Measurements from ENCODE around the gene HSD17B1. TPM values are rescaled to one million over a fixed set of nuclear protein-coding genes. Genes with fewer than 3 reads are reported as not detected.
A peak's percentile ranks its signal among the peaks of the same experiment; 100 is the strongest.

HSD17B1 gene
- total and polyA plus RNA-seq, 2 of the 13 experiments (the other 11 are each of a cell fraction or from before 2014, with no cell fraction given), result 0.54 to 0.93 TPM

DNA sequence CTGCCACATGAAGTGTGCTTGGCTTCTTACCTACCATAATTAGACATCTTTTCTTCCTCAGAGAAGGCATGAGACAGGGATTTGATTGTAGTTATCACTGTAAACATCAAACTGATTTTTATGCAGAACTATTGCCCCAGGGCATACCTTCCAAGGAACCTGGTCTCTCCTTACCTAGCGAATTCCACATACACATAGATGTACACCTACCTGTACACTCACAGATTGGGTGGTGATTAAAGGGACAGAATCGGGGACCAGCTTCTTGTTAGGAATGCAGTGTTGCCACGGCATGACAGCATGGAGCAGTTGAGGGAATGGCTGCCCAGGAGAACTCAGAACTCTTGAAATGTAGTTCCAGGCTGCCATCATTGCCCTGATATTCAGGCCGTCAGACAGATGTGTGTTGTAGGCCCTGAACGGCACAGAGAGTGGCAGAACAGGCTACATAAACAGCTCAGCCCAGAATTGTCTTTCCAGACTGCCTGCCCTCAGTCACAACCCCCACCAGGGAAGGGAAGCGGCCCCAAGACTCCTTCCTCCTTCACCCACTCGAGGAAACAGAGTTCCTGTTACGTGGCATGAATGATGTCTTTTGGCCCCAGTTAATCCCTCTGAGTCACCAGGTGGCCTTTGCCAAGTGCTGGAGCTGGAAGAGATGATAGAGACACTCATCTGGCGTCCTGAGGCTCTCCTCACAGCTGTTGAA is 34.5 kb upstream of the HSD17B1 start:
- ChIA-PET CTCF (ENCODE audit: low intra/inter-chr PET ratio, low total read pairs) (interaction anchor here (0.8 to 2.5 kb wide), 7 partner anchors 9 to 196 kb away, joined by 3 to 28 read pairs (median 8); partner anchors contain the start of gene PSMC3IP), POLR2A (interaction anchor here (0.7 to 4.3 kb wide), 8 partner anchors 9 to 95 kb away, joined by 3 to 52 read pairs (median 6); partner anchors contain the start of genes CAVIN1 and NAGLU)
- FAIRE-seq (no peak), DNase-seq (ENCODE audit: low spot score) (no peak), ATAC-seq (no peak)
- Histone ChIP-seq H3K9me3 (ENCODE audit: low read length) (no peaks in the 10 kb centered on the region), H4K20me1 (ENCODE audit: insufficient read depth, low read length) (no peaks in the 10 kb centered on the region), H2AFZ (ENCODE audit: low read length) (no peak overlapping the region), H3K27me3 (ENCODE audit: control insufficient read depth in 1 of 2, insufficient read depth in 2 of 2, low read length in 2 of 2) (no peaks in the 10 kb centered on the region), H3K36me3 (replicated peaks in 1 of 2; ENCODE audit: control insufficient read depth in 1 of 2, insufficient read depth in 2 of 2, low read length in 2 of 2) (peaks cover 18 to 23% of the 10 kb centered on the region in 2 experiments), H3K9ac (ENCODE audit: insufficient read depth, low read depth, low read length) (no peak overlapping the region), H3K4me1 (ENCODE audit: insufficient read depth, low read length) (peaks cover 56% of the 10 kb centered on the region), H3K27ac (ENCODE audit: extremely low read length, insufficient read depth, low read length) (peak overlapping the region; percentile 23), H3K4me3 (replicated peaks in 1 of 3; ENCODE audit: insufficient read depth in 1 of 3, low read depth in 2 of 3, low read length in 3 of 3) (no peak overlapping the region), H3K4me2 (ENCODE audit: low read depth, low read length) (no peak overlapping the region), H3K79me2 (ENCODE audit: insufficient read depth, low read length) (no peaks in the 10 kb centered on the region)
- in situ Hi-C loops (cut with HindIII; ENCODE audit: extremely low pct_ligation_motif_present, low pct_unique_long_range_greater_than_20kb) (loop anchor here (5.0 kb wide), 1 partner anchor 96 kb away; the partner anchor contains the start of gene CAVIN1), intact Hi-C loops (cut with micrococcal nuclease; ENCODE audit: unreplicated experiment) (no loop called here)
- WGBS (ENCODE audit: low lambda C conversion rate), result 90% methylated on average over 9 of the region's 9 CpGs
- TF ChIP-seq MED8 (CRISPR knock-in tag; IDR thresholded peaks at IDR 0.05; ENCODE audit: insufficient replicate concordance) (peak; percentile 37), RFXANK (CRISPR knock-in tag; IDR thresholded peaks at IDR 0.05) (no peak), ZNF530 (CRISPR knock-in tag; IDR thresholded peaks at IDR 0.05; ENCODE audit: low read depth) (no peak), ZNF816 (CRISPR knock-in tag; IDR thresholded peaks at IDR 0.05; ENCODE audit: borderline replicate concordance) (no peak), ATRX (CRISPR knock-in tag; IDR thresholded peaks at IDR 0.05; ENCODE audit: borderline replicate concordance) (no peak), KMT2B (CRISPR knock-in tag; IDR thresholded peaks at IDR 0.05) (0 out of 2 replicates have a peak, but pooled peaks have one; percentile 10), WIZ (CRISPR knock-in tag; IDR thresholded peaks at IDR 0.05) (no peak), ZFP41 (CRISPR knock-in tag; IDR thresholded peaks at IDR 0.05; ENCODE audit: borderline replicate concordance) (peak; percentile 36; the same call in 1 of the 2 replicates), ZNF891 (CRISPR knock-in tag; IDR thresholded peaks at IDR 0.05) (no peak), NFE2L2 (IDR thresholded peaks at IDR 0.05; ENCODE audit: low read length) (no peak), ZNF33B (CRISPR knock-in tag; IDR thresholded peaks at IDR 0.05) (no peak), ZNF382 (CRISPR knock-in tag; IDR thresholded peaks at IDR 0.05; ENCODE audit: borderline replicate concordance) (no peak), JUNB (CRISPR knock-in tag; IDR thresholded peaks at IDR 0.05; ENCODE audit: borderline replicate concordance) (no peak), ZNF501 (CRISPR knock-in tag; IDR thresholded peaks at IDR 0.05) (peak; percentile 2; the same call in 1 of the 2 replicates), ZNF235 (CRISPR knock-in tag; IDR thresholded peaks at IDR 0.05; ENCODE audit: borderline replicate concordance) (0 out of 2 replicates have a peak, but pooled peaks have one; percentile 53), FOSL2 (CRISPR knock-in tag; IDR thresholded peaks at IDR 0.05) (0 out of 2 replicates have a peak, but pooled peaks have one; percentile 6), RARG (CRISPR knock-in tag; IDR thresholded peaks at IDR 0.05; ENCODE audit: low read depth) (no peak)
- TF ChIP-seq, protein P1, sequence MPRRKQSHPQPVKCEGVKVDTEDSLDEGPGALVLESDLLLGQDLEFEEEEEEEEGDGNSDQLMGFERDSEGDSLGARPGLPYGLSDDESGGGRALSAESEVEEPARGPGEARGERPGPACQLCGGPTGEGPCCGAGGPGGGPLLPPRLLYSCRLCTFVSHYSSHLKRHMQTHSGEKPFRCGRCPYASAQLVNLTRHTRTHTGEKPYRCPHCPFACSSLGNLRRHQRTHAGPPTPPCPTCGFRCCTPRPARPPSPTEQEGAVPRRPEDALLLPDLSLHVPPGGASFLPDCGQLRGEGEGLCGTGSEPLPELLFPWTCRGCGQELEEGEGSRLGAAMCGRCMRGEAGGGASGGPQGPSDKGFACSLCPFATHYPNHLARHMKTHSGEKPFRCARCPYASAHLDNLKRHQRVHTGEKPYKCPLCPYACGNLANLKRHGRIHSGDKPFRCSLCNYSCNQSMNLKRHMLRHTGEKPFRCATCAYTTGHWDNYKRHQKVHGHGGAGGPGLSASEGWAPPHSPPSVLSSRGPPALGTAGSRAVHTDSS (CRISPR knock-in tag; conservative IDR thresholded peaks at IDR 0.05), result no peak
- TF ChIP-seq, protein P2, sequence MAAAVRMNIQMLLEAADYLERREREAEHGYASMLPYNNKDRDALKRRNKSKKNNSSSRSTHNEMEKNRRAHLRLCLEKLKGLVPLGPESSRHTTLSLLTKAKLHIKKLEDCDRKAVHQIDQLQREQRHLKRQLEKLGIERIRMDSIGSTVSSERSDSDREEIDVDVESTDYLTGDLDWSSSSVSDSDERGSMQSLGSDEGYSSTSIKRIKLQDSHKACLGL (CRISPR knock-in tag; IDR thresholded peaks at IDR 0.05), result 0 out of 2 replicates have a peak, but pooled peaks have one; percentile 29
- BruUV-seq (replicated peaks), result TSS peak; percentile 7
